NOMO-1 treated with DMSO at 0.1 percent for 48 hours (cell line): ENCODE data around the gene SETD4.
"Not testable (repeated sequence)": the region's sequence is repeated elsewhere in the genome, so short reads cannot be mapped to it uniquely, and the experiment has no call there.

Experiments used
- DNase-seq: peaks from one replicate; lab custom pipeline; 2025; ENCODE audit not compliant: unreplicated experiment; lab: John Stamatoyannopoulos, UW

SETD4 gene

GRCh38 chr21:36060159-36060921 lies at the start of gene SETD4:
Gene SETD4, minus strand, starts transcription at chr21:36060526. Its CDS starts 1,638 bp downstream, at chr21:36058888.
- DNase-seq = peak; percentile 94

GRCh38 chr21:36109868-36110267 lies 49.5 kb upstream of the SETD4 start:
- no peak for DNase-seq

DNA sequence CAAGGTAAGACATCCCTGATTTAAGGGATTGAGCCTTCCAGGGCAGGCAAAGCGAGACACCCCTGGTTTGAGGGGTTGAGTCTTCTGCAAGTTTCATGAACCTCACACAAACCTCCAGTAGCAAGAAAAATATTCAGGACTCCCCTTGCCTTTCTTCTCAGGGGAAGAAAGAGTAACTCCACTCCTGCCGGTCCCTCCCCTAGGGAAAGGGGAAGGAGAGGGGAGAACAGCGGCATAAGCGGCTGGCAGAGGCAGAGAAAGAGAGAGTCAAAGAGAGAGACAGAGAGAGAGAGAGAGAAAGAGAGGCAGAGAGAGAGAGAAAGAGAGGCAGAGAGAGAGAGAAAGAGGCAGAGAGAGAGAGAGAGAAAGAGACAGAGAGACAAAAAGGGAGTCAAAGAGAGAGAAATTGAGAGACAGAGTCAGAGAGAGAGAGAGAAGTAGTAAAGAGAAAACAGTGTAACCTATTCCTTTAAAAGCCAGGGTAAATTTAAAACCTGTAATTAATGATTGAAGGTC lies 45.1 kb upstream of the SETD4 start:
- no peak for DNase-seq

DNA sequence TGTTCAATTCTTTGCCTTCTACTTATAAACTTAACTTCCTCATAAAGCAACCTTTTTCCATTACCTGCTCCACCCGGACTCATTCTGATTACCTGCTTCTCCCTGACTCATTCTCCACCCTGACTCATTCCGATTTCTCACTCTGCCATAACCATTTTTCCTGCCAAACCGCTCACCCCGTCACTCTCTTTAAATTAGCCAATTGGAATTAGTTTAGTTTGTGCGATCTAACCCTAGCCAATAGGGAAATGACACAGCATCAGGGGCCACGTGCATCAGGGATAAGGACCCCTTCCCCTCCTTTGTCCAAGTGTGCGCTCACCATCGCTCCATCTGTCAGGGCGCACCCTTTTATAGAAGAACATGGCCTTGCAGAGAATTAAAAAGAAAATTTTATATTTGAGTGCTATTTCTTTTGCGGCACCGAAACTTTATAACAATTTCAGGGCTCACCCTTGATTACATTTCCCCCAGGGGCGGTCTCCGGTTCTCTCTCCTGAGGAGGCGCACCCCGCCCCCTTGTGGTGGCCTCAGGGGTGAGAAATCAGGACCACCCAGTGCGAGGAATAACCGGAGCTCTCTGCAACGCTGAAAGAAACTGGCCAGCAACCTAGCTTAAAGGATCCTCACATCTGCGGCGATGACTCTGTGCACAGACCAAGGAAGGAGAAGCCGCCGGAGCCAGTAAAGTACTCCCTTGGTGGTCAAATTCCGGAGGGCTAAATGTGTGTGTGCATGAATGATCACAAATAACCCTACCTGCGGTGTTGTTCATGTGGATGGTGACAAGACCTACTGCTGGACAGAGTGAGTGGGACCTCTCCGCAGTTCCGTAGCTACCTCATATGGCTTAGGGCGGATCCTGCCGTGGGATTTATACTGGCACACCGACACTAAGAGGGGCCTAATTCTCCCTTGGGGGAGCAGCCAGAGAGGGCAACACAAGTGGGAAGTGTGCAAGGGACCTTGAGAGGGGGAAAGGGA lies 44.3 kb upstream of the SETD4 start:
- peak; percentile 58 for DNase-seq

DNA sequence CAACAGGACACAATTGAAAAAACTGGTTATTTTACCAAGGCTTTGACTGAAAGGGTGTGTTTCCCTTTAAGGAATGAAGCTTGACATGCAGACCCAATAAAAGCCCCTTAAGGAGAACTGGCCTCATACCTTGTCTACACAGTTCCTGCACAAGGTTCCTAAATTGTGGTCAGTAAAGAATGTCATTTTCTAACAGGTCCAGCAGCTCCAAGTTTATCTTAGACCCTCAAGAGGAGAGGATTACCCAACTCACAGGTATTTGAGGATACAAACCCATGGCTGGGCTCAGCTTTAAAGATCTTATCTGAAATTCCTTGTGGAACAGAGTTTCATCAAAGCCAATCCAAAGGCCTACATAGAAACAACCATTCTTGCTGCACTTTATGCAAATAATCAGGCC lies 43.1 kb upstream of the SETD4 start:
- no peak for DNase-seq

GRCh38 chr21:36100971-36101641 lies 40.8 kb upstream of the SETD4 start:
- no peak for DNase-seq

GRCh38 chr21:36099695-36100211 lies 39.4 kb upstream of the SETD4 start:
- DNase-seq = not testable (repeated sequence)

- no peak for DNase-seq
Measured at GRCh38 chr21:36099000-36099399, 38.7 kb upstream of the SETD4 start.

DNA sequence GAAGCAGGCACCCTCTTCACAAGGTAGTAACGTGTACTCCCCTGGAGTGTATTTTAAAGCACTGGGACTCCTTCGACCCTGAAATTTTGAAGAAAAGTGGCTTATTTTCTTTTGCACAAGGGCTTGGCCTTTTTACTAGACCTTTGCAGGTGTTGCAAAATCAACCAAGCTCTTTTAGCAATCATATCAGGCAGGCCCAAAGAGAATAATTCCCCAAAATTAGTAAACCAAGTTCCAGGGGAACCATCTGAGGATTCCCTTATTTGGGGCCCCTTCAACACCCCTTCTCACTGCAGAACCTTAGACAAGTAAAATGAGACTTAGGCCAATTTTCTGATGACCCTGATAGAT lies 37.8 kb upstream of the SETD4 start:
- DNase-seq = no peak

DNA sequence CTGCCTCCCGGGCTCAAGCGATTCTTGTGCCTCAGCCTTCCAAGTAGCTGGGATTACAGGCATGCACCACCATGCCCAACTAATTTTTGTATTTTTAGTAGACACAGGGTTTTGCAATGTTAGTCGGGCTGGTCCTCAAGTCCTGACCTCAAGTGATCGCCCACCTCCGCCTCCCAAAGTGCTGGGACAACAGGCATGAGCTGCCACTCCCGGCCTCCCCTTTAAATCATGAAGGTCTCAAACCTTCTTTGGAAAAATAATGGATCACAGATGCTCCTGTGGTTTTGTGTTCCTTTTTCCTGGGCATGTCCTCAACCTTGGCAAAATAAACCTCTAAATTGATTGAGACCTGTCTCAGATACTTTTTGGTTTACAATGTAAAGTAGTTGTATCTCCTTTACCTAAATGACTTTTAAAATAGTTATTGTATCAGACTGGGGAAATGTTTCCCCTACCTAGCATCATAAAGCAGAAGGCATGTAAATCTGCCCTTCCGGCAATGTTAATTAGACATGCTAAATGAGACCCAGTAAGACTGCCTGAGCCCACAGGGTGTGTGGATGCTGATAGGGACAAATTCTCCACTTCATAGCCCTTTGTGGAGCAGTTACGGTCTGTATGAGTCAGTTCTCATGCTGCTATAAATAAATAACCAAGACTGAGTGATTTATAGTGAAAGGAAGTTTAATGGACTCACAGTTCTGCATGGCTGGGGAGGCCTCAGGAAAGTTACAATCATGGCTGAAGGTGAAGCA lies 37.3 kb upstream of the SETD4 start:
- DNase-seq = peak; percentile 99

DNA sequence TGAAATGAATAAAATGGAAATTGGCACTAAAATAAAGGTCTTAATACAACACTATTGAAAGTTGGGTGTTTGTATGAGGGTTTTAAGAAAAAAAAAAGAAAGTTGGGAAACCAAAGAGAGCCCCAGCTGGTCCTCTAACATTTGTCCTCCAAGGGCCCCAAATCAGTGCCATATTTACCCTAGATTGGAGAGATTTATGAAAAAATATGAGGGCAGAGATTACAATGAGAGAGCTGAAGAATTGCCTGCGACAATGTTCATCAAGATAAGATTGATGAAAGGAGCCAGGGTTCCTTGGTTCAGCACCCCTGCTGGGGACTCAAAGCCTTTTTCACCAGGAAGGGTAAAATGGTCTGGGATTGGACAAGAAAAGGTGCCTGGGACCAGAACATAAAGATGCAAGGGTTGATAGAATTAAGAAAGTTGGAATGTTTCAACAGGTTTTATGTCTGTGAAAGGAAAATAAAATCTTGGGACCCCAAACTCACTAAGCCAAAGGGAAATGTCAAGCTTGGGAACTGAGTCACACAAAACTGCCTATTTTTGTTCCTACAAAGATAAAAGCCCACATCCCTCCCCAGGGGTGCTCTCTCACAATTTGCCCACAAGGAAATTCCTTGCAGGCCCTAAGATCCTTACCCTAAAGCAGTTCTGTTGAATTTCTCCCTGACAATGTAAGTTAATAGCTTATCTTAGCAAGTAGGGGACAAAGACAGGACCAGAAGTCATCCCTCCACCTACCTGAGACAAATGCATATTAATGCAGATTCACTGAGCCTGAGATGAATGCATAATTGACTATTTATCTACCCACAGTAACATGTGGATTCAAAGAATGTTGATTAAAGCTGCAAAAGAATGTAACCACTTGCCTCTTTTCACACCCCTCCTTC lies 36.3 kb upstream of the SETD4 start:
- DNase-seq = no peak

DNA sequence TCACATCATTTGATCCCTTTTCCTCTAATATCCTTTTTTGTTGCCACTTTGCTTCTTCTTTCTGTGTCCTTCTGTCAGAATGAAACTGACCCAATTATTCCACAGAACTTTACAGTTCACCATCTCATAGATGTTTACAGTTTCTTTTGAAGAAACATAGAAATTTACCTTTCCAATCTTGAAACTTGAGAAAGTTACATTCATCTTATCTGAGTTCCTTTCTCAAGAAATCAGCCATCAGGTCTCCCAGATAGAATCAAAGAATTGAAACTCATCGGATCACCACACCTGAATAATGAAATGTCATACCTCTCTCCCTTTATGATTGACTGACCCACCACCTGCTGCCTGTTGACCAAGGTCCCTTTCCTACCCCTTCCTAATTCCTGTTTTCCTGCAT lies 33.2 kb upstream of the SETD4 start:
- DNase-seq = no peak

DNA sequence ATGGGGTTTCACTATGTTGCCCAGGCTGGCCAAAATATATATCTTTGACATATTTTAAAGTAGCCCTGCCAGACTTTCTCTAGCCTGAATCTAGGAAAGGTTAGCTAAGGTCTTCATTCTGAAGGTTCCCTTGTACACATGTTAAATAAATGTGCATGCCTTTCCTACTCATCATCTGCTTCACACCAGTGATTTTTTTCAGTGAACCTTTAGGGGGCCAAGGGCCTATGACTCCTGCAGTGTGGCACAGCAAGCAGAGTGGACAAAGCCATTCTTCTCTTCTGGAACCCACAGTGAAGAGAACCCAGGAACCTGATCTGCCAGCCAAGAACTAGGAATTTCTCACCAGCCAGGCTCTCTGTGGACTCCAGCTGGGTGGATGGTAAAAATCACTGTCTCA lies 32.4 kb upstream of the SETD4 start:
- no peak for DNase-seq

GRCh38 chr21:36089946-36090345 lies 29.6 kb upstream of the SETD4 start:
- no peak for DNase-seq

DNA sequence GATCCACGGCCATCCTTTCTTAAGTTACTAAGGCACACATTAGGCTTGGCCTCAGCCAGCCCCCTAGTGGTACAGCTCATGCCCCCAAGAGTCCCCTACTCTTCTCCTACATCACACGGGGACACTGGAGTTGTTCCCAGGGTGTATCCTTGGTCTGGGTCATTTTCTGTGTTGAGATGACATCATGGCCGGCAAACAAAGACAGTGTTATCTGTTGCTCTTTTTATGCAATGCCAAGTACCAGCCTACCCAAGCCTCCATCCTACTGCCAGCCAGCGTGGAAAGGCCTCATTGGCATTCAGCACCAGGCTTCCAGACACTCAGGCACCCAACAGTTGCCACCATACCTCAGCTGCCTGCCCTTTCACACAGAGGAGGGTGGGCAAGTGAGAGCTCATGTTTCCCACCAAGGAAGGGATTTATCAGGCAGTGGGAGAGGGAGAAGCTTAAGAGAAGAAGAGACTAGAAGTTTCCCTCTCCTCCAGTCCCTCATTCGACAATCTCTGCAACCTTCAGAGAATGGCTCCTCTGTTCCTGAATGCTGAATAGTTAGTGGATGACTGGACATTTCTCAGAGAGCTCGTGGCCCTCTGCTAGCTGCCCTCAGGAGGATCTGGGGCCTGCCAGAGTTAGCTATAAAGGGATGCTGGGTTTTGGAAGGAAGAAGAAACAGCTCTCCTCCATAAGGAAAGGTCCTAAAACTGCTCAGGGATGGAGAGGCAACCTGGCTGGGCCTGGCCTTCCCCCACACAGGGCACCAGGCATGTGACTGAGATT lies 27.2 kb upstream of the SETD4 start:
- DNase-seq = no peak

DNA sequence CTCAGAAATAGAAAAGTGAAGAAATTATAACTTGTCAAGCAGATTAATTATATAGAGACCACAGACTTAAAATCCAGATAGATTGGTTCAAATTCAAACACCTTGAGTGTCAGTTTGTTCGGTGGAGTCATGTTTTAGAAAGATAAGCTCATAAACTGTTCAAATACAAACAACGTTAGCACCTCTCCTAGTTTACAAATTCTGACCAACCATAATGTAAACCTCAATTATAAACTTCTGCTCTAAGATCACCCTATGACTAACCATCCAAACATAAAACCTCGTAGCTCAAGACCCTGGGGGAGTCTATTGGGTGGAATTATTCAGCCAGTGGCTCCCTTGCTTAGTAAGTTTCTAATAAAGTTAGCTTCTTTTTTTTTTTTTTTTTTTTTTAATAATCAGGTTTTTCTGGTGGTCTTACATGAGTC lies 21.9 kb upstream of the SETD4 start:
- no peak for DNase-seq

- DNase-seq = no peak
Measured at GRCh38 chr21:36080386-36080785, 20.1 kb upstream of the SETD4 start.

GRCh38 chr21:36079671-36080070 lies 19.3 kb upstream of the SETD4 start:
- no peak for DNase-seq
